ENCODE data around the gene CCNC.
A peak's percentile ranks its signal among the peaks of the same experiment; 100 is the strongest.

Gene CCNC

GRCh38 chr6:99545442-99545841 lies 23.0 kb downstream of the CCNC start:
- DNase-seq (ENCODE audit: low spot score): no peak

GRCh38 chr6:99543968-99544367 lies 24.5 kb downstream of the CCNC start:
- DNase-seq (ENCODE audit: low spot score): no peak

GRCh38 chr6:99530627-99531026 lies 37.8 kb downstream of the CCNC start:
- DNase-seq (ENCODE audit: low spot score): no peak

DNA sequence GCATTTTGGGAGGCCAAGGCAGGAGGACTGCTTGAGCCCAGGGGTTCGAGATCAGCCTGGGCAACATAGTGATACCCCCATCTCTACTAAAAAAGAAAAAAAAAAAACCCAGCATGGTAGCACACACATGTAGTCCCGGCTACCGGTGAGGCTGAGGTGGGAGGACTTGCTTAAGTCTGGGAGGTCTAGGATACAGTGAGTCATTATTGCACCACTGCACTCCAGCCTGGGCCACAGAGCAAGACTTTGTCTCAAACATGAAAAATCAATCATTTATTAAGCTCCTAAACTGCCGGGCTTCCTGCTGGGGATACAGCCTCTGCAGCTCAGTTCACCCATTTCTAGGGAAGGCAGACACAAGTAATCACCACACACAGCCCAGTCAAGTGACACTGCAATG lies 45.9 kb downstream of the CCNC start:
- no peak for DNase-seq (ENCODE audit: low spot score)

DNA sequence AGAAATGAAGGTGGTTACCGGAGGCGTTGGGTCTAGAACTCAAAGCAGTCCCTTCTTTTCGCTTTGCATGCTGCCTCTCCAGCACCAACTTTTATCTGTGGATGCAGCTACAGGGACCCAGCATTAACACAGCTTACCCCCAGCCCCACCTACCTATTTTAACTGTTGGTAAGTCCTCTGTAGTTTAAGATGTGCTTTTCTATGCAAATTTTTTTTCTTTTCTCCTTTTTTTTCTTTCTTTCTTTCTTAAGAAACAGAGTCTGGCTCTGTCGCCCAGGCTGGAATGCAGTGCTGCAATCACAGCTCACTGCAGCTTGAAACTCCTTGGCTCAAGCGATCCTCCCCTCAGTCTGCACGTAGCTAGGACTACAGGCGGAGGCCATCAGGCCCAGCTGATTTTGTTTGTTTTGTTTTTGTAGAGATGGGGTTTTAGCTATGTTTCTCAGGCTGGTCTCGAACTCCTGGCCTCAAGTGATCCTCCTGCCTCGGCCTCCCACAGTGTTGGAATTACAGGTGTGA lies 46.8 kb downstream of the CCNC start:
- DNase-seq (ENCODE audit: low spot score): no peak

DNA sequence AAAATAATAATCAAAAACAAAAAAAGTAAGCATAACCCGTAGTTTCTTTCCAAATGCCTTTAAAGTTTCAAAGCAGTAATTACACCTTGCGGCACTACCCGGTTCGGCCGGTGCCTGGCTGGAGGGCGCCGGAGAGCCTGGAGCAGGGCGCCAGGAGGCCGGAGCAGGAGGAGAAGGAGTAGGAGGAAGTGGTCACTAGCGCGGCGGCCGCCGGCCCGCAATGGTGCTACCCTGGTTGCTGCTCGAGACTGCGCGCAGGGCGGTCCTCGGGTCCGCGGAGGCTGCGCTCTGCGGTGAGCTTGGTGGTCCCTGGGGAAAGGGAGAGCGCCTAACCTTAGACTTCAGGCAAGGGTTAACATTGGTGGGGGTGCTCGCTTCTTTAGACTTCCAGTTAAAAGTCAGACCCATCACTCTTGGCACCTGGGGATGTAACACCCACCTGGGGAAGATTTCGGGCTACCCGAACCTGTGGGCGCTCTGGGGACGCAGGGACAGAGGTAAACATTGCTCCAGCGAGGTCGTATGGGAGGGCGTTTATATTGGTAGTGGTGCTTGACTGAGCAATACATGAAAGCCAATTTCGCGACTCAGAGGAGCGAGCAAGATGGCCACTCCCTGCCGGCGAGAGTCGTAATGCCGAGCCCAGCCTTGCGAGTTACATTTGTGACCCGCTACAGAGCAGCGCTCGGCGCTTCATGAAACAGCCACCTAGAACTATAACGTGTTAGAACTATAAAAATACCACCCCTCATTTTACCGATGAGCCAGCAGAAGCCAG lies 47.4 kb downstream of the CCNC start:
- peak; percentile 88 for DNase-seq (ENCODE audit: low spot score)

- DNase-seq (ENCODE audit: low spot score): no peak
These were observed 49.0 kb downstream of the CCNC start for GRCh38 chr6:99519446-99519845.

DNA sequence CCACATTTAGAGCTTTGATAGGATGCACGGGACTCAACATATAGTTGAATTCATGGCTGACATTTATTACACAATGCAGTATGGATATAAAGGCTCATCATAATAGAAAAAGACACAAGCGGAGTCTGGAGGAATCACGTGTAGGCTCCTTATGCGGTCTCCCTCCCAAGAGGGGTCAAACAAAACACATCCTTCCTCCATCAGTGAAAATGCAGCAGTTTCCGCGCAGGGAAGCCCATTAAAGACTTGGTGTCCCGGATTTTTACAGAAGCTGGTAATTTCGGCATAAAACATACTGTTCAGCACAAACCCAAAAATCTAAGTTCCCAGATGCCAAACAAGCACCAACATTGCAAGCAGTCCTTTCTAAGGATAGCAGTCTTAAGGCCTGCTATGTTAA lies 54.4 kb downstream of the CCNC start:
- peak; percentile 12 for DNase-seq (ENCODE audit: low spot score)

- DNase-seq (ENCODE audit: low spot score): no peak
These were observed 56.4 kb downstream of the CCNC start for GRCh38 chr6:99512033-99512432.

DNA sequence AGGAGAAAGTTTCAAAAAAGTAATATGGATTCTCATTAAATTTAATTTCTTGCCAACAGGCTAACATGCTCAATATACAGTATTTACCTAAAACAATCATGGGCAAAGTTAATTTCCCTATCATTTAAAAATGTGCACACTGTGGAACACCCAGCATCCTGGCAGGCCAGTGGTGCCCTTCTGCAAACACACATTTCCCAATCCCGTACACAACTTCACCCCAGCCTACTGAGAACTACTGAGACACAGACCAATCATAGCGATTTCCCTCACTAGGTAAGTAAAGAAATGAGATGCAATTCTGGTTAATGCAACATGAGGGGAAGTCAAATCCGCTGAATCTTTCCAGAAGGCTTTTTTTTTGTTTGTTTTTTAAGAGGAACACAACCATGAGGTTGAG lies 60.8 kb downstream of the CCNC start:
- DNase-seq (ENCODE audit: low spot score): no peak

DNA sequence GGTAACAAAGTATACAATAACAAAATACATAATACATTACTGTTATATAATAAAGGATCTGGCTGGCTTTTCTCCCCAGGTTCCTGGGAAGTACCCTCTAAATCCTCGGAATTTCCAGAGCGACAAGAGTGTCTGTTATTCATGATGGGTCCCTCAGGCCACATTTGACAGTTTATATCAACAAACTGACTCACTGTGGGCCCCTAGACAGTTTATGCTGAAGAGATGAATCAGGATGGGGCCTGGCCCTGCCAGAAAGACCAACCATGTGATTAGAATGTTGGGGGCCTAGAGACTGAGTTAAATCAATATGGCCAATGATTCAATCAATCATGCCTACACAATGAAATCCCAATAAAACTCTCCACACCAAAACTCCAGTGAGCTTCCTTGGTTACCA lies 66.7 kb downstream of the CCNC start:
- no peak for DNase-seq (ENCODE audit: low spot score)

- DNase-seq (ENCODE audit: low spot score): no peak
These were observed 70.0 kb downstream of the CCNC start for GRCh38 chr6:99498421-99498820.

DNA sequence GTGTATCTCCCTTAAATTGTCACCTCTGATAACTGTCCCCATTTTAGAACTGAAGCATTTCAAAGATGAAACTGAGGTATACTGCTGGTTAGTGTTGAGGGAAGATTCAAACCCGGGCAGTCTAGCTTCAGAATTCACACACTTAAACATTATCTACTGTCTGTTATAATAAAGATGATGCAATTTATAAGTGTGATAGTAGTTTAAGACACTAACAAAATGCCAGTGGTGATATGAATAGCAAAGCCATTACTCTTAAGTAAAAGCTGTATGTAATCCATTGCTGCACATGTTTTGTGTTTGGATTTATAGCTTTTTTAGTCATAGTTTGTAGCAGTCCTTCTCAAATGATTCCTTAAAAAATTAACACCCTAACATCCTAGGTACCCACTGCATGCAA lies 73.0 kb downstream of the CCNC start:
- DNase-seq (ENCODE audit: low spot score): no peak
